Nephron progenitor cell (in vitro differentiated cells): Measurements from ENCODE around the gene RNF126.
A peak's percentile ranks its signal among the peaks of the same experiment; 100 is the strongest.
"Not testable (repeated sequence)": the region's sequence is repeated elsewhere in the genome, so short reads cannot be mapped to it uniquely, and the experiment has no call there.

Experiments used
- DNase-seq: peaks from one replicate; pipeline ENCODE4 v3.0.0; 2021
- H3K27ac Mint-ChIP-seq: 2 replicates; pipeline ENCODE4 v1.8.0; 2021; ENCODE audit warnings: mild to moderate bottlenecking, moderate library complexity, mixed read lengths
- H3K27me3 Mint-ChIP-seq: 2 replicates; pipeline ENCODE4 v1.8.0; 2021; ENCODE audit warnings: mild to moderate bottlenecking, low read depth, mixed read lengths; ENCODE audit not compliant: poor library complexity
- H3K36me3 Mint-ChIP-seq: 2 replicates; pipeline ENCODE4 v1.8.0; 2021; ENCODE audit warnings: low read depth, mixed read lengths
- H3K4me1 Mint-ChIP-seq: 2 replicates; pipeline ENCODE4 v1.8.0; 2021; ENCODE audit warnings: mixed read lengths
- H3K4me3 Mint-ChIP-seq: 2 replicates; pipeline ENCODE4 v1.8.0; 2021; ENCODE audit warnings: mild to moderate bottlenecking, moderate library complexity, mixed read lengths
- H3K9me3 Mint-ChIP-seq: 2 replicates; pipeline ENCODE4 v1.8.0; 2021; ENCODE audit warnings: mild to moderate bottlenecking, moderate library complexity, mixed read lengths
- CTCF ChIP-seq: fragments of 200-600 bp; sonication (generic); IDR thresholded peaks from 2 replicates; pipeline ENCODE4 v1.5.0; 2021; ENCODE audit warnings: antibody characterized with exemption

The RNF126 gene

GRCh38 chr19:708154-709143 lies 45.4 kb upstream of the RNF126 start, which contains the start of gene PALM:
TSS of gene PALM (plus strand) at chr19:708935. CDS start at chr19:709147, 212 bp downstream.
- Mint-ChIP-seq H3K4me1 (peaks cover 18% of the 10 kb centered on the region), H3K9me3 (peaks cover 20% of the 10 kb centered on the region), H3K4me3 (peak within 1 kb of the TSS; percentile 76), H3K27me3 (peaks cover 26% of the 10 kb centered on the region), H3K36me3 (peaks cover 4% of the 10 kb centered on the region), H3K27ac (no peak within 1 kb of the TSS)
- peak; percentile 74 for DNase-seq
- TF ChIP-seq CTCF, result no peak

GRCh38 chr19:704447-704741 lies 41.4 kb upstream of the RNF126 start:
- H3K4me3 Mint-ChIP-seq, result no peak overlapping the region
- peaks cover 20% of the 10 kb centered on the region for H3K9me3 Mint-ChIP-seq
- DNase-seq, result no peak
- no peaks in the 10 kb centered on the region for H3K36me3 Mint-ChIP-seq
- H3K4me1 Mint-ChIP-seq, result peaks cover 7% of the 10 kb centered on the region
- no peak overlapping the region for H3K27ac Mint-ChIP-seq
- TF ChIP-seq CTCF, result no peak
- peaks cover 33% of the 10 kb centered on the region for H3K27me3 Mint-ChIP-seq

GRCh38 chr19:703651-704446 lies 40.8 kb upstream of the RNF126 start:
- H3K27me3 Mint-ChIP-seq, result peaks cover 34% of the 10 kb centered on the region
- peaks cover 20% of the 10 kb centered on the region for H3K9me3 Mint-ChIP-seq
- peak overlapping the region; percentile 57 for H3K4me3 Mint-ChIP-seq
- no peak overlapping the region for H3K27ac Mint-ChIP-seq
- DNase-seq, result peak; percentile 95
- peaks cover 7% of the 10 kb centered on the region for H3K4me1 Mint-ChIP-seq
- H3K36me3 Mint-ChIP-seq, result no peaks in the 10 kb centered on the region
- no peak for TF ChIP-seq CTCF

GRCh38 chr19:703329-703650 lies 40.3 kb upstream of the RNF126 start:
- no peak overlapping the region for H3K27ac Mint-ChIP-seq
- H3K9me3 Mint-ChIP-seq, result peaks cover 19% of the 10 kb centered on the region
- H3K4me1 Mint-ChIP-seq, result peaks cover 7% of the 10 kb centered on the region
- no peak for TF ChIP-seq CTCF
- no peaks in the 10 kb centered on the region for H3K36me3 Mint-ChIP-seq
- H3K27me3 Mint-ChIP-seq, result peaks cover 36% of the 10 kb centered on the region
- DNase-seq, result no peak
- peak overlapping the region; percentile 57 for H3K4me3 Mint-ChIP-seq

GRCh38 chr19:702847-703246 lies 39.8 kb upstream of the RNF126 start:
- not testable (repeated sequence) for H3K27ac Mint-ChIP-seq
- H3K4me3 Mint-ChIP-seq, result peak overlapping the region; percentile 57

GRCh38 chr19:699885-700284 lies 36.9 kb upstream of the RNF126 start:
- not testable (repeated sequence) for H3K36me3 Mint-ChIP-seq, H3K4me3 Mint-ChIP-seq, H3K9me3 Mint-ChIP-seq, H3K27ac Mint-ChIP-seq, DNase-seq, H3K4me1 Mint-ChIP-seq
- H3K27me3 Mint-ChIP-seq, result peaks cover 19% of the 10 kb centered on the region

More at GRCh38 chr19:702847-703246, 39.8 kb upstream of the RNF126 start:
- H3K36me3 Mint-ChIP-seq, H3K4me1 Mint-ChIP-seq, DNase-seq: not testable (repeated sequence)
- Mint-ChIP-seq H3K9me3 (peaks cover 15% of the 10 kb centered on the region), H3K27me3 (peaks cover 32% of the 10 kb centered on the region)

GRCh38 chr19:698529-698928 lies 35.5 kb upstream of the RNF126 start:
- not testable (repeated sequence) for H3K27ac Mint-ChIP-seq, H3K4me1 Mint-ChIP-seq, H3K4me3 Mint-ChIP-seq, H3K27me3 Mint-ChIP-seq, DNase-seq, H3K36me3 Mint-ChIP-seq, H3K9me3 Mint-ChIP-seq
